ENCODE data around the gene AGL.

AGL gene

DNA sequence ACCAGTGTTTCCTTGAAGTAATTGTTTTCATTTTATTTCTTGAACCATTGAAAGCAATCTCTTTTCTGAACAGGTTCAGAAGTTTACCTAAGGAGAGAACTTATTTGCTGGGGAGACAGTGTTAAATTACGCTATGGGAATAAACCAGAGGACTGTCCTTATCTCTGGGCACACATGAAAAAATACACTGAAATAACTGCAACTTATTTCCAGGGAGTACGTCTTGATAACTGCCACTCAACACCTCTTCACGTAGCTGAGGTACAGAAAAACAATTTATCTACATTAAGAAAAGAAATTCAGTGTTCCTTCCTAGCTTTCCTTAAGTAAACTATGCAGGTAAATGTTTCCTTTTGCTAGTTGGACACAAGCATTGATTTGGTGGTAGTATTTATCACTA, 27.4 kb downstream of the AGL start:
- H3F3A ChIP-seq (ENCODE audit: control insufficient read depth, insufficient read depth) = no peaks in the 10 kb centered on the region
- no peaks in the 10 kb centered on the region for H3K4me1 ChIP-seq (ENCODE audit: control insufficient read depth, low read length)
- H3K9me2 ChIP-seq (replicated peaks; ENCODE audit: control insufficient read depth, low read length) = no peaks in the 10 kb centered on the region
- no peaks in the 10 kb centered on the region for H3K27me3 ChIP-seq (ENCODE audit: control insufficient read depth, low read length)
- no peaks in the 10 kb centered on the region for H4K20me1 ChIP-seq (ENCODE audit: control insufficient read depth, insufficient read depth, low read depth, low read length)
- no peak overlapping the region for H3K4me3 ChIP-seq (ENCODE audit: low read length)
- TF ChIP-seq, protein P1, sequence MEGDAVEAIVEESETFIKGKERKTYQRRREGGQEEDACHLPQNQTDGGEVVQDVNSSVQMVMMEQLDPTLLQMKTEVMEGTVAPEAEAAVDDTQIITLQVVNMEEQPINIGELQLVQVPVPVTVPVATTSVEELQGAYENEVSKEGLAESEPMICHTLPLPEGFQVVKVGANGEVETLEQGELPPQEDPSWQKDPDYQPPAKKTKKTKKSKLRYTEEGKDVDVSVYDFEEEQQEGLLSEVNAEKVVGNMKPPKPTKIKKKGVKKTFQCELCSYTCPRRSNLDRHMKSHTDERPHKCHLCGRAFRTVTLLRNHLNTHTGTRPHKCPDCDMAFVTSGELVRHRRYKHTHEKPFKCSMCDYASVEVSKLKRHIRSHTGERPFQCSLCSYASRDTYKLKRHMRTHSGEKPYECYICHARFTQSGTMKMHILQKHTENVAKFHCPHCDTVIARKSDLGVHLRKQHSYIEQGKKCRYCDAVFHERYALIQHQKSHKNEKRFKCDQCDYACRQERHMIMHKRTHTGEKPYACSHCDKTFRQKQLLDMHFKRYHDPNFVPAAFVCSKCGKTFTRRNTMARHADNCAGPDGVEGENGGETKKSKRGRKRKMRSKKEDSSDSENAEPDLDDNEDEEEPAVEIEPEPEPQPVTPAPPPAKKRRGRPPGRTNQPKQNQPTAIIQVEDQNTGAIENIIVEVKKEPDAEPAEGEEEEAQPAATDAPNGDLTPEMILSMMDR (IDR thresholded peaks at IDR 0.05; ENCODE audit: low read depth, low read length, poor library complexity, severe bottlenecking) = no peak
- no peak for TF ChIP-seq EZH2phosphoT487 (IDR thresholded peaks at IDR 0.05; ENCODE audit: borderline replicate concordance, low read length)
- H3K79me2 ChIP-seq (ENCODE audit: control insufficient read depth, low read length) = no peaks in the 10 kb centered on the region
- H3K27ac ChIP-seq (ENCODE audit: low read depth, low read length) = no peak overlapping the region
- no peak overlapping the region for H3K4me2 ChIP-seq (ENCODE audit: low read length)
- peaks cover 29% of the 10 kb centered on the region for H3K36me3 ChIP-seq (ENCODE audit: control insufficient read depth, low read length)
- H3K9me3 ChIP-seq (ENCODE audit: control insufficient read depth, insufficient read depth, low read length) = no peaks in the 10 kb centered on the region

DNA sequence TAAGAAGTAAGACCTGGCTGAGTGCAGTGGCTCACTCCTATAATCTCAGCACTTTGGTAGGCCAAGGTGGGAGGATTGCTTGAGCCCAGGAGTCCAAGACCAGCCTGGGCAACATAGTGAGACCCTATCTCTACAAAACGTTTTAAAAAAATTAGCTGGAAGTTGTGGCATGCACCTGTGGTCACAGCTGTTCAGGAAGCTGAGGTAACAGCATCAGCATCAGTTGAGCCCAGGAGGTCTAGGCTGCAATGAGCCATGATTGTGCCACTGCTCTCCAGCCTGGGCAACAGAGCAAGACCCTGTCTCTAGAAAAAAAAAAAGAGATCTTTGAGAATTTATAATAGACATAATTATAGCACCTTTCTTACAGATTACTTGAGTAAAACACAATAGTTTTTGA, 36.0 kb downstream of the AGL start:
- H3F3A ChIP-seq (ENCODE audit: control insufficient read depth, insufficient read depth) = no peaks in the 10 kb centered on the region
- H3K4me2 ChIP-seq (ENCODE audit: low read length) = no peak overlapping the region
- peaks cover 48% of the 10 kb centered on the region for H3K36me3 ChIP-seq (ENCODE audit: control insufficient read depth, low read length)
- no peak overlapping the region for H3K27ac ChIP-seq (ENCODE audit: low read depth, low read length)
- no peaks in the 10 kb centered on the region for H3K27me3 ChIP-seq (ENCODE audit: control insufficient read depth, low read length)
- H3K4me1 ChIP-seq (ENCODE audit: control insufficient read depth, low read length) = no peaks in the 10 kb centered on the region
- H3K79me2 ChIP-seq (ENCODE audit: control insufficient read depth, low read length) = no peaks in the 10 kb centered on the region
- no peaks in the 10 kb centered on the region for H3K9me2 ChIP-seq (replicated peaks; ENCODE audit: control insufficient read depth, low read length)
- no peaks in the 10 kb centered on the region for H4K20me1 ChIP-seq (ENCODE audit: control insufficient read depth, insufficient read depth, low read depth, low read length)
- no peak overlapping the region for H3K4me3 ChIP-seq (ENCODE audit: low read length)
- TF ChIP-seq, protein P1 (IDR thresholded peaks at IDR 0.05; ENCODE audit: low read depth, low read length, poor library complexity, severe bottlenecking) = no peak
- TF ChIP-seq EZH2phosphoT487 (IDR thresholded peaks at IDR 0.05; ENCODE audit: borderline replicate concordance, low read length) = no peak
- no peaks in the 10 kb centered on the region for H3K9me3 ChIP-seq (ENCODE audit: control insufficient read depth, insufficient read depth, low read length)

GRCh38 chr1:99886841-99887240, 36.7 kb downstream of the AGL start:
- no peak overlapping the region for H3K27ac ChIP-seq (ENCODE audit: low read depth, low read length)
- no peak for TF ChIP-seq EZH2phosphoT487 (IDR thresholded peaks at IDR 0.05; ENCODE audit: borderline replicate concordance, low read length)
- TF ChIP-seq, protein P1 (IDR thresholded peaks at IDR 0.05; ENCODE audit: low read depth, low read length, poor library complexity, severe bottlenecking) = no peak

DNA sequence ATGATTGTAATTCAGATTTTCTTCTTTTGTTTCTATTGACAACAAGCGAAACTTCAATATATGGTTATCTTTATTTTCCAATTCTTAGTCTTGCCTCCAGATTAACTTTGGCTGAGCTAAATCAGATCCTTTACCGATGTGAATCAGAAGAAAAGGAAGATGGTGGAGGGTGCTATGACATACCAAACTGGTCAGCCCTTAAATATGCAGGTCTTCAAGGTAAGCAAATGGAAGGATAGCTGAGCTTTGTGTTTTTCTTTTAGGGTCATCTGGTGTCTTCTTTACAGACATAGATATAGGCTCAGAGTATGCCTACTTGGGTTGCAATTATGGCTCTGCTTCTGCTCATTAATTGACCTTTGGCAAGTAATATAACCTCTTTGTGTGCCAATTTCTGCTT, 37.7 kb downstream of the AGL start:
- no peaks in the 10 kb centered on the region for H3F3A ChIP-seq (ENCODE audit: control insufficient read depth, insufficient read depth)

More at GRCh38 chr1:99886841-99887240, 36.7 kb downstream of the AGL start:
- H3K4me2 ChIP-seq (ENCODE audit: low read length) = no peak overlapping the region
- H3K79me2 ChIP-seq (ENCODE audit: control insufficient read depth, low read length) = no peaks in the 10 kb centered on the region
- peaks cover 49% of the 10 kb centered on the region for H3K36me3 ChIP-seq (ENCODE audit: control insufficient read depth, low read length)
- H3F3A ChIP-seq (ENCODE audit: control insufficient read depth, insufficient read depth) = no peaks in the 10 kb centered on the region
- no peak overlapping the region for H3K4me3 ChIP-seq (ENCODE audit: low read length)
- H3K9me2 ChIP-seq (replicated peaks; ENCODE audit: control insufficient read depth, low read length) = no peaks in the 10 kb centered on the region
- H3K4me1 ChIP-seq (ENCODE audit: control insufficient read depth, low read length) = no peaks in the 10 kb centered on the region
- no peaks in the 10 kb centered on the region for H4K20me1 ChIP-seq (ENCODE audit: control insufficient read depth, insufficient read depth, low read depth, low read length)
- no peaks in the 10 kb centered on the region for H3K9me3 ChIP-seq (ENCODE audit: control insufficient read depth, insufficient read depth, low read length)
- no peaks in the 10 kb centered on the region for H3K27me3 ChIP-seq (ENCODE audit: control insufficient read depth, low read length)

More for the DNA sequence above, 37.7 kb downstream of the AGL start:
- H3K4me1 ChIP-seq (ENCODE audit: control insufficient read depth, low read length) = no peaks in the 10 kb centered on the region
- H3K27me3 ChIP-seq (ENCODE audit: control insufficient read depth, low read length) = no peaks in the 10 kb centered on the region
- no peaks in the 10 kb centered on the region for H3K79me2 ChIP-seq (ENCODE audit: control insufficient read depth, low read length)
- no peaks in the 10 kb centered on the region for H4K20me1 ChIP-seq (ENCODE audit: control insufficient read depth, insufficient read depth, low read depth, low read length)
- H3K27ac ChIP-seq (ENCODE audit: low read depth, low read length) = no peak overlapping the region
- no peaks in the 10 kb centered on the region for H3K9me2 ChIP-seq (replicated peaks; ENCODE audit: control insufficient read depth, low read length)
- TF ChIP-seq EZH2phosphoT487 (IDR thresholded peaks at IDR 0.05; ENCODE audit: borderline replicate concordance, low read length) = no peak
- TF ChIP-seq, protein P1 (IDR thresholded peaks at IDR 0.05; ENCODE audit: low read depth, low read length, poor library complexity, severe bottlenecking) = no peak
- H3K4me3 ChIP-seq (ENCODE audit: low read length) = no peak overlapping the region
- peaks cover 50% of the 10 kb centered on the region for H3K36me3 ChIP-seq (ENCODE audit: control insufficient read depth, low read length)
- H3K9me3 ChIP-seq (ENCODE audit: control insufficient read depth, insufficient read depth, low read length) = no peaks in the 10 kb centered on the region
- no peak overlapping the region for H3K4me2 ChIP-seq (ENCODE audit: low read length)
